Inflammatory macrophage (primary cell): Measurements from ENCODE around the gene PDZK1IP1.
A peak's percentile ranks its signal among the peaks of the same experiment; 100 is the strongest.
"Not testable (repeated sequence)": the region's sequence is repeated elsewhere in the genome, so short reads cannot be mapped to it uniquely, and the experiment has no call there.

Experiments used
- DNase-seq, 2 donors: peaks; one replicate each; pipeline ENCODE4 v3.0.0-alpha.2; 2020 to 2022

Gene PDZK1IP1

DNA sequence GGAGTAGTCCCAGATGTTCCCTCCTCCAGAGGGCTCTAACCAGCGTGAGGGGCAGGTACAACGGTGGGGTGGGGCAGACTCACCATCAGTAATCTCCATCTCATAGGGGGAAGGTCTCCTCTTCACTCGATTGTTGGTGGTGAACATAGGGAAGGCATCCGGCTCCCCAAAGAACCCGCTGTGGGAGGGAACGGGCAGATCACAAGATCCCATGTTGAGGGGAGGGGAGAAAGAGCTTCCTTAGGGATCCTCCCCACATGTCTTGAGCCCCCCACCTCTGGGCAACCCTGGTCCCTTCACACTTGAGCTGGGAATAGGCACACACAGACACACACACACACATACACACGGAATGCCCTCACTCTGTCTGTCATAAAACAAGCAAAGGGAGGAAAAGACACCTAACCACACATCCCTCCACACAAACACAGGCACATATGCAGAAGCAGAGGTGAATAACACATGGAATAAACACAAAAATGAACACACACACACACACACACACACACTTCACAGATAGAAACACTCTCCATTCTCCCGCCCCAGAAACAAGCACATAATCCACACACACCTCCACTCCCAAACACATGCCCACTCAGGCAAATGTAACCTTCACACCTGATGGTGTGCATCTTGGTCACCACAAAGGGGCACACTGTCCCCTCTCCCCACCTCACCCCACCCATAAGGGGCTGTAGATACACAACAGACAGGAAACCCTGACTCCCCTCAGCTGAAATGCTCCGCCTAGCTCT is 34.3 kb upstream of the PDZK1IP1 start:
- DNase-seq, result no peak

DNA sequence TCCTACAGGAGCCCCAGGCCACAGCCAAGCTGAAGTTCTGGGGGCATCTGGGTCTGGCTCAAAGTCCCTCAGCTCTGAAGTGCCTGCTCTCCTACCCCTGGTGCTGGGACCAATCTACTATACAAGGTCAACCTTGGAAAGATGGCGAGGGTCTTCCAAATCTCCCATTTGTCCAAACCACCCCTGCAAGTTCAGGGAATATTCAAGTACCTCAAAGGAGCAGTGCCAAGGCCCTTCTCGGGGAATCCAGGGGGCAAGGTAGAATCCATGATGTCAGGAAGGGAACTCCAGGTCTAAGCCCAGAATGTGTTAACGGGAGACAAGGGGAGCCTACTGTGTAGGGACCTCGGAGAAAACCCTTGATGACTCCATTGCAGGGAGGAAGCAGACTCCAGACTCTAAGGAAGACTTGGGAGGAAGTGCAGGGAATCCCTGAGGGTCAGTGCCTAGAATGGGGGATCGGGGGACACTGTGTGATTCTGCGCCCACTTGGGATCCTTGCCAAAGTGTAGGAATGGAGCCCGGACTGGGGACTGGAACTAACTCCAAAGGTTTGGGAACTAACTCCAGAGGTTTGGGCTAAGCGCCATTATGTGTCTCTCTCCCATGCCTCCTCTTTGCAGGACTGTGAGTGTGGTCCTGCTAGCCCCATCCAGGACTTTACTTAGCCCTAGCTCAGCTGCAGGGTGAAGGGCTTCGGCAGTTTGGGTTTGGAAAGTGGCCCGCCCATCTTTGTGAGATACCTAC is 33.5 kb upstream of the PDZK1IP1 start:
- no peak for DNase-seq

DNA sequence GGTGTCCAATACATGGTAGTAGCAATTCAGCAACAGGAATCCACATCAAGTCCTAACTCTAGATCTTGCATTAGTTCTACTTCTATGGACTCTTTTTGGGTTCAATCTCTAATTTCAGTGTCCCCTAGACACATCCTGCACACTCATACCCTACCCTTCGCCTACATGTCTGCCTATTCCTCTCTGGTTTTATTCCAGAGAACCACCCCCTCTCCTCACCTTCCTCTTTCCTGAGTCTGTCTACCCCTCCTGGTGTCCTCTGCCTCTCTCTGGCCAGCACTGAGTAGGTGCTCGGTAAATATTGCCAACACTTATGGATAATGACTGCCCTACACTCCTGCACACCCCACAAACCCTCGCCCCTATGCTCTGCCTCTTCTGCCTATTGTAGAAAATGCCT is 32.6 kb upstream of the PDZK1IP1 start:
- DNase-seq, result no peak

- DNase-seq, result no peak
These were observed 29.9 kb upstream of the PDZK1IP1 start for GRCh38 chr1:47219590-47220220.

- no peak for DNase-seq
These were observed 29.2 kb upstream of the PDZK1IP1 start for GRCh38 chr1:47219001-47219400.

DNA sequence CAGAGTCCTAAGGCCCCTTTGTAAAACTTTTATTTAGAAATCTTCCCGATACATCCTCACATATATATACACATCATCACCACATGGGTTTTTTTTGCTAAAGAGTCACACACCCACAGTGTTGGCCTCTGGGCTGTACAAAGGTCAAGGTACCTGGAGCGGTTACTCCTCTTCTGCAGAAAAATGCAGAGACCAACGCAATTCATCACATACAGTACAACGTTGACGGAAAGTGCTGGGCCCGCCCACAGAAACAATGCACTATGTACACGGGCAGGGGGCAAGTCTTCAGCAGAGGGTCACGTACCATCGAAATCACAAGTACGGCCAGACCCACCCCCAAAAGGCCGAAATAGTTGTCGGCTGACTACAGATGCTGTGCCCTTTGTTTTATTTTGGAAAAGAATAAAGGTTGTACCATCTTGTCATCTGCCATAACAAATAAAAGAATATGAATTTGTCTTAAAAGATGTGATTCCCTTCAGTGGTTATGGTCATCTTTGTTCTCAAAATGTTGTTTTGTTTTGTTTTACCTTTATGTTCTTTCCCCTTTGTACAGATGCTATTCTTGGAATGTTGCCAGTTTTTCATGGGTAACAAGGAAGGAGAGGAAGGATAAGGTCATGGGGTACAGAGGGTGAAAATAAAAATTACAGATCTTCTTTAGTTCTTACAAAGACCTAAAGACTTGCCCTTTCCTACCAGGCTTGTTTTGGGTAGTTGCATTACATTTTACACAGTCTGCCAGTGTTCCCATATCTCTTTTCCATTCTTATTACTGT is 26.6 kb upstream of the PDZK1IP1 start:
- no peak for DNase-seq

DNA sequence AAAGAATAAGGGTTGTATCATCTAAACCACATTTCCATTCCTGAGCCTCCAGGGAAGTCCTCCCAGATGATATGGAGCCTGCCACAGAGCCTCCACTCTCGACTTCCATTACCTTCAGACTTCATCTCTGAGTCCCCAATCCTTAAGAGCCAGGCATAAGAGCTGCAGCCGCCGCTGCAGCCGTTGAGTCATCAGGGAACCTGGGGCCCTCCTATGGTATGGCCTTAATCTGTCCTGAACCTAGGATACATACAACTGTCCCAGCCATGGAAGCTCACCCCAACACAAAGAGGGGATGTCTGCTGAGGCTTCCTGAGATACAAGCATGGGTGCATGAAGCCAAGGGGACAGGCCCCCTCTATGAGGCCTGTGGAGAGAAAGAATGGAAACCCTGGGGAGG is 25.9 kb upstream of the PDZK1IP1 start:
- no peak for DNase-seq

- DNase-seq, result peak; percentile 26 to 27
These were observed 24.7 kb upstream of the PDZK1IP1 start for GRCh38 chr1:47214549-47214948.

DNA sequence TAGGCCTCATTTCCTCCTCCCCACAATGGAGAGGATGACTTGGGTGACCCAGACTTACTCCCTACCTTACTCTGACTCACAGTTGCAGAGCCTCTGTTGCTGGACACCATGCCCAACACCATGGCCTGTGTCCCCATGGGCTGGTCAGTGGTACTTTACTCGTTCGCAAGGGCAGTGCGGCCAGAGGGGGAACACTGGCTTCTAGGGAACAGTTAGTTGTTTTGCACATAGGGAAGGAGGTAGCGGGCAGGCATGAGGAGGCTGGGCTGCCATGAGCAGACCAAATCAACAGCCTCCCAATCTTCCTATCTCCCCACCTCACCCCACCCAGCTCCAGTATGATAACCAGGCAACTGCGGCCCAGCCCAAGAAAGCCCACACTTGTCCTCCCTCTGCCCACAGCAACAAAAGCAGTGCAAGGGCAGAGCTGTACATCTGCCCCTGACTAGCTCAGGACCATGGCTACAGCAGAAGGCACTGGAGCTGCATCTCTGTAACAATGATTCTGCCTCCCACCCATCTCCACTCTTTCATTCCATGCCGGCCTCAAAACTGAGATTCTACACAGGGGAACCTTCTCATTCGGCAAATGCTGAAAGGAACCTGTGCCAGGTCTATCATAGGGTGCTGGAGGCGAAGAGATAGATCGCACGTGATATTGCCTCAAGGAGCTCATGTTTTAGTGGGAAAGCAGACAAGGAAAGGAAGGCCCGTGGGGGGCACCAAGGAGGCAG is 23.6 kb upstream of the PDZK1IP1 start:
- no peak for DNase-seq

DNA sequence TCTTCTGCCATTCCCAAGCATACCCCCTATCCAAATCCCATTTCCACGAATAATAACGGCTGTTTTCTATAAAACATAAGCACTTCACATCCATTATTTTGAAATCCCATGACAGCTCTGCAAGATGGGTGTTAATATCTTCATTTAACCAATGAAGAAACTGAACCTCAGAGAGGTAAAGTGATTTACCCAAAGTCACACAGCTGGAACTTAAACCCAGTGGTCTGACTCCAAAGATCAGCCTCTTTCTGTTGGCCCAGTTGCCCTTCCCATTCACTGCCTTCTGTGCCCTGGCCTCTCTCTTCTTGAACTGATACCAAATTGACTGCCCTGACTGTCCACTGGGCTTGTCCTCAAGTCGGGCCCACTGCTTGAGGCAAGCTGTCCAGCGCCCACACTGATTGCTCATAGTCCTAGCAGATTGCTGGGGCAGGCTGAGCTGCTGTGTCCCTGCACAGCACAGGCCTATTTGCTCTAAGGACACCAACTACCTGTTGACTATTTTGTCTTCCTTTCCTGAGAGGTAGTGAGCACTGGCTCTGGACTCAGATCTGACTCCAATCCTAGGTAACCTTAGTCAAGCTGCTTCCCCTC is 22.9 kb upstream of the PDZK1IP1 start:
- no peak for DNase-seq

DNA sequence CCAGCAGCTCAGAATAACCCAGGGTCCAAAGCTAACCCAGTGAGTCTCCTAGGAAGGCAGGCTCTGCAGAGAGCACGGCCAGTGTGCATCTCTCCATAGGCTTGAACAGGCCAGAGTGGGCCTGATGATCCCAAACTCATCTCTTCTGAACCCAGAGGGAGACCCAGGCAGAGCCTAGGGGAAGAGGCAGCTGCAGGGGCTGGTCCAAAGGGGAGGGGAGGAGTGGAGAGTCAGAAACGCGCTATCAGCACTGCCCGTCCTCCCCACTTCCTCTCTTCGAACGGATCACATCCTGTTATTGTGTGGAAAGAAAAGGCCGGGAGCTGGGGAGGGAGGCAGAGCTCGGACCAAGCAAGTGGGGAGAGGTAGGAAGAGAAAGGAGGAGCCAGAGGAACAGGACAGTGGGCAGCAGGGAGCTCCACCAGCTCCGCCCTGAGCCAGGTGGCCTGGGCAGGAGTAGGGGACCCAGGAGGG is 22.0 kb upstream of the PDZK1IP1 start:
- DNase-seq, result peak; percentile 44 to 46

DNA sequence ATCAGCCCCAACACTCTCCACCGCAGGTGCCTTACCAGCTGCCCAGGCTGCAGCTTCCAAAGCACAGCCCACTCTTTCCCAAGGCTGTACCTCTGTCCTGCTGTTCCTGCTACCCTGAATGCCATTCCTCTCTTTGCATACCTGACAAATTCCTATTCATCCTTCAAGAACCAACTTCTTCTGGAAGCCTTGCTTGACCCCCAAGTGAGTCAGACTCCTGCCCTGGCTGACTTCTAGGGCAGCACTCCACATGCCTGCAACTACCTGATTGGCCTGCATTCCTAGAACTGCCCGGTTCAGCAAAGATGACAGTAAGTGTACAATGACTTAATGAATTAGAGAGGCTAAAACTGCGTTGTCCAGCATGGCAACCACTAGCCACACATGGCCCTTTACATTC is 20.8 kb upstream of the PDZK1IP1 start:
- no peak for DNase-seq

DNA sequence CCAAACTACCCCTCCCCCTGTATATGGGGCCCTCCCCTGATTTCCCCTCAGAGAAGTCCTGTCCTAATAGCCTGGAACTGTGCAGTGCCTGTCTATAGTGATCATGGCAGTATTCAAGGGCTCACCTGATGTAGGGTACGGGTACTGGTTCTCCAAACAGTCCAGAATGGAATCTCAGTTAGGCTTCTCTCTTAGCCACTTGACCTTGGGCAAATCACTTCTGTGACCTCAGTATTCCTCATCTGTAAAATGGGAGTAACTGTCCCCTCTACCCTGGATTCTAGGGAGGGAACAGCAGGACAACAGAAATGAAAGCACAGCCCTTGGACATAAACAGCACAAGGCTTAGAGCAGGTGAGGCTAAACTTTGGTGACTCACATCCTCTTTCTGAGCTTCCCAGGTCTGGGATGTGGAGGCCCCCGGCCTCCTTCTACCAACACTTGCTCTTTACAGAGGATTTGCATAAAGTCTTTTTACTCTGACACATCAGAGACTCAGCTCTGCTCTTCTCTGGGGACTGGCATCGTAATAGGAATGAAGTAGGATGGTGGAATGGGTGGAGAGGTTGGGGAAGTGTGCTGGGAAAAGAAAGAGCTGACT is 20.0 kb upstream of the PDZK1IP1 start:
- DNase-seq, result no peak

GRCh38 chr1:47209091-47209490 is 19.3 kb upstream of the PDZK1IP1 start:
- DNase-seq, result no peak

GRCh38 chr1:47208374-47208850 is 18.6 kb upstream of the PDZK1IP1 start:
- DNase-seq, result no peak

DNA sequence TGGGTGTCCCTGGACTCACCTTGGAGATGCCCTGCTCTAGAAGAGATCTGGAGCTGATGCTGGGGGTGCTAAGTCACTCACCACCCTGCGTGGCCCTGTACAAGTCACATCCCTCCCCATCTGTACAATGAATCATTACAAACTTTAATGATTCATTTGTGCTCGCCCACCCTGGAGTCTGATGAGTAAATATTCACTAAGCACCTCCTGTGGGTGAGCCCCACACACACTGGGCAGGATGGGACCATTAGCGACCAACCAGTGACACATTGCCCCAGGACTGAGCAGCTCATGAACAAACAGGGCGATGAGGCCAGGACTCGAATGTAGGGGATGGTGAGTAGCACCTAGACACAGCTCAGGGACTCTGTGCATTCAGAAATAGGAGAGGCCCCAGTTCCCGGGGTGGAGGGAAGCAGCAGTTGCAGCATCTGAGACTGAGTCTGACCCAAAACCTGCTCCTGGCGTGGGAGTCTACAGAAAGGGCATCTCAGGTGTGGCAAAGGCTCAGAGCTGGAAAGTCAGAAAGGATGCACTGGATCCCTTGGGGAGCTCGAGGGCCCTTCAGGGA is 18.1 kb upstream of the PDZK1IP1 start:
- DNase-seq, result no peak

DNA sequence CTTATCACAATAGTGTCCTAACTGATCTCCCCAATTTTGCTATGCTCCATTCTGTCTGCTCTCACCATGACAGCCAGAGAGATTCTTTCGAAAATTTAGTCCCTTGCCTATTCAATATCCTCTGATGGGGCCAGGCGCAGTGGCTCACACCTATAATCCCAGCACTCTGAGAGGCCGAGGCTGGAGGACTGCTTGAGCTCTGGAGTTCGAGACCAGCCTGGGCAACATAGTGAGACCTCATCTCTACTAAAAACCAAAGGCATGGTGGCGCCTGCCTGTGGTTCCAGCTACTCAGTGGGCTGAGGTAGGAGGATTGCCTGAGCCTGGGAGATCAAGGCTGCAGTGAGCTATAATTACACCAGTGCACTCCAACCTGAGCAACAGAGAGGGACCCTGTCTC is 16.1 kb upstream of the PDZK1IP1 start:
- DNase-seq, result no peak

DNA sequence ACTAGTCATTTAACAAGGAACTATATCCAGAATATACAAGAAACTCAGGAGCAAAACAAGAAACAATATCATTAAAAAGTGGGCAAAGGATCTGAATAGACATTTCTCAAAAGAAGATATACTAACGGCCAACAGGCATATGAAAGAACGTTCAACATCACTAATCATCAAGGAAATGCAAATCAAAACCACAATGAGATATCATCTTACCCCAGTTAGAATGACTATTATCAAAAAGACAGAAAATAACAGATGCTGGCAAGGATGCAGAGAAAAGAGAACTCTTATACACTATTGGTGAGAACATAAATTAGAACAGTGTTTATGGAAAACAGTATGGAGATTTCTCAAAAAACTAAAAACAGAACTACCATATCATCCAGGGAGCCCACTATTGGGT is 13.7 kb upstream of the PDZK1IP1 start:
- DNase-seq, result not testable (repeated sequence)

- DNase-seq, result no peak
These were observed 11.3 kb upstream of the PDZK1IP1 start for GRCh38 chr1:47201179-47201578.

- no peak for DNase-seq
These were observed 8.4 kb upstream of the PDZK1IP1 start for GRCh38 chr1:47198214-47198613.

DNA sequence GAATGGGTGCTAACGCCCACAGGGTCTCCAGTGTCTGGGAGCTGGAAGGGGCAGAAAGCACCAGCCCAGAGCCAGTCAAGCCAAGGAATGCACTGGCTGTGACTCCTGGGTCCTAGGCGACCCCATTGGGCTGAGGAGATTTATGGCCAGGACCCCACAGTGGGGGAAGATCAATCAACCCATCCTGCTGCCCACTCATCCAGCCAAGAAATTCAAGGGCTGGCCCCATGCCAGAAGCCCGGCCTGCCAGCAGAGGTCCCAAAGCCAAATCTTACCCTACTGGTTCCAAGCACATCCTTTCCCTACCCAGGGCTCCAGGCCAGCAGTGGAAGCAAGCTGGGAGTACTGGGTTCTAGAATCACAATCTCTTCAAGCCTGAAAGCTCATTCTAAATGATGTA is 6.8 kb upstream of the PDZK1IP1 start:
- no peak for DNase-seq
